NCI-H748 treated with DMSO at 0.1 percent for 48 hours (cell line): ENCODE measurements around the gene RALGPS1.

Source experiments
- DNase-seq: peaks from one replicate; lab custom pipeline; 2025; lab: John Stamatoyannopoulos, UW

Gene RALGPS1

DNA sequence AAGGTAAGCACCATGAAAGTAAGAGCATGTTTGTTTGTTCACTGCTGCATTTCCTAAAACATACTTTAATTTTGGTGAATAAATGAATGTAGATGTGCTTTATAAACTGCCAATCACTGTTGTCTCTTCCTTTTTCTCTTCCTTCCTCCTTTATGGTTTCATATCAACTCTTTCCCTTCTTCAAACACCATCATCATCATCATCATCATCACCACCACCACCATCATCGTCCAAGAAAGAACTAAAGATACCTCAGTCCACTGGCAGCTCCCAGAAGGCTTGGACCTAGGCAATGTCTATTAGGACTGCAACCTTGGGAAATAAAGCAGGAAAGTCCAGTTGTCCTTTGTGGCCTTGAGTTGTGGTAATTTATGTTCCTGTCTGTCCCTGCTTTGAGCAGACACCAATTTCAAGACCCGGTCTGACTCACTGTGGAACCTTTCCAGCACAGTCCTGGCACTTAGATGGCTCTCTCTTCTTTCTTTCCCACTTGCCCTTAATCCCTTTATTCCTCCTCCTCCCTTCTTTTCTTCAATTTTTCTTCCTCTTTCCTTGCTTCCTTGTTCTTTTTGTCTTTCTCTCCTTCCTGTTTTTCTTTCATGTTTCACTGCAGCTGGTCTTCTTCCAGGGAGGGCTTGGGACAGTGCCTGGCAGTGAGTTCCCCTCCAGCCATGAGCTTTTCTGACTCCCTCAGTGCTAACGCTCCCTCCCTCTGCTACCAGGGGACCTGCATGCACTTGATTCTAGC is 108.5 kb downstream of the RALGPS1 start:
- DNase-seq, result no peak

DNA sequence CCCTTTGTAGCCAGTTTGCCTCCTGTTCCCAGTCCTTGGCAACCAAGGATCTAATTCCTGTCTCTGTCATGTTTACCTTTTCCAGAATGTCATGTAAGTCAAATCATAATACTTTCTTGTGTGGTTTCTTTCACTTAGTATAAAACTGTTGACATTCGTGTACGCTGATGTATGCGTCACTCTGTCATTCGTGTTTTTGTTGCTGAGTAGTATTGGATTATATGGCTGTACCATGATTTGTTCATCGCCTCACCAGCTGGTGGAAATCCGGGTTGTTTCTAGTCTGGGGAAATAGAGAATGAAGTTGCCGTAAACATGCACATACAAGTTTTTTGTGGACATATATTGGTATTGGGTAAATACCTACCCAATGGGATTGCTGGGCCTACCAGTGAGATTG is 110.5 kb downstream of the RALGPS1 start:
- no peak for DNase-seq

DNA sequence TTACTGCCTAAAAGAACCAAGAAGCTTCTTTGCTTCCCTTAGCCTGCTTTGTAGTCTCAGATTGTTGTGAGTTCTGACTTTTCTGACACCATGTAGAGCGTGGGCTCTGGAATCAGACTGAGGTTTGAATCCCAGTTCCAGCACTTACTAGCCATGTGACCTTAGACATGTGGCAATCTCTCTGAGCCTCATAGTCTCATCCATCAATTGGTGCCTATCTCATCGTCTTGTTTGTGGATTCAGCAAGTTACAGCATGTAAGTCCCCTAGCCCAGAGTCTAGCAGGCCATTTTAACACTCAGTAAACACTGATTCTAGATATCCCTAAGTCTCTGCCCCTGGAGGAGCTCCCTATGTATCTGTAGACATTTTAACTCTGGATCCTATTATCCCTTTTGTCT is 113.1 kb downstream of the RALGPS1 start:
- no peak for DNase-seq

DNA sequence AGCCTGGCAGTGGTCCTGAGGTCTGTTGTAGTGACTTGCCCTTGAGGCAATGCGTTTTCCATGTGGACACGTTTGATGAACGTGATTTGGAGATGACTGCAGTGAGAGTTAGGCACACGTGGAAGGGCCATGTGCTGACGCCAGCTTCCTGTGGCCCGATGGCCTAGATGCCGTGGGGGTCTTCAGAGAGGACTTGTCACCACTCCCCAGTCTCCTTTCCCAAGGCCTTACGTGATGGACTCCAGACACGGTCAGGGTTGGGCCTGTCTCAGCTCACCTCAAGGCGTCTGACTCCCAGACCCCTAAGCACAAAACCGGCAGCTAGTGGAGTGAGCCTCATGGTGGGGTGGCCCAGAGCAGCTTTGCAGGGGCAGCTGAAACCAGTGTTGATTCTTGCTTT is 115.0 kb downstream of the RALGPS1 start:
- no peak for DNase-seq

DNA sequence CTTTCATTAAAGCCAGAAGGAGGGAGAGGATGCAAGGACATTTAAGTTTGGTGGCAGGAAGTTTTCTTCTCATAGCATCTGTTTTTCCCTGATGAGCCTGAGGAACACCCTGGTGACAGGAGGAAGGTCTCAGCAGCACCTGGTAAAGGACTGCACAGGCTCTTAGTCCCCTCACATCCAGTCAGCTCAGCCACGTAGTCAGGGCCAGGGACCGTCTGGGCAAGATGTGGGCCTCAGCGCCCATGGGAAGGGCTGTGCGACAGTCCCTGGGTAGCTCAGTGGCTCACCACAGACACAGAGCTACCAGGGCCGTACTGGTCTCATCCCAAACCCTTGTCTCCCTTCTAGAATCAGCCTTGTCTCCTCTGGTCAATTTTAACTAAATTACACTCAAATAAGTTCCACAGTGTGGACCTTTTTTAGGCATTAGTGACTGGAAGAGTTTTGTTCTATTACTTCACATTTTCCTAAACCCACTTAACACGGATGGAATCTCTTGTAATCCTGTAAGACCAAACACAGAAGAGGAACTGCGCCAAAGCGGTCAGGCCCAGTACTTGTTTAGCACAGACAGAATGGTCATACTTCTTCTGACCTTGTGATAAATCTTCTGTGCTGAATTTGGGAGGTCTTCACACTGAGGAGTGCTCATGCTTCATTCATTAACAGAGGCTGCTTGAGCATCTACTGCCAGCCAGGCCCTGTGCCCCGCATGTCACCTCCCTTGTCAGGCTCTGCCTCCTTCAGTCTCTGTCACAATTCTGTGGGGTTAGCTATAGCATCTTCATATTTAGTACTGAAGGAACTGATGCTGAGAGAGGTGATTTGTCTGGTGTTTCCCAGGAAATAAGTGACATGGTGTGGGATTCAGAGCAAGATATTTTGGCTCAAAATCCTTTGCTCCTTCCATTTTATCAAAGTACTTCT is 116.5 kb downstream of the RALGPS1 start:
- DNase-seq, result no peak

DNA sequence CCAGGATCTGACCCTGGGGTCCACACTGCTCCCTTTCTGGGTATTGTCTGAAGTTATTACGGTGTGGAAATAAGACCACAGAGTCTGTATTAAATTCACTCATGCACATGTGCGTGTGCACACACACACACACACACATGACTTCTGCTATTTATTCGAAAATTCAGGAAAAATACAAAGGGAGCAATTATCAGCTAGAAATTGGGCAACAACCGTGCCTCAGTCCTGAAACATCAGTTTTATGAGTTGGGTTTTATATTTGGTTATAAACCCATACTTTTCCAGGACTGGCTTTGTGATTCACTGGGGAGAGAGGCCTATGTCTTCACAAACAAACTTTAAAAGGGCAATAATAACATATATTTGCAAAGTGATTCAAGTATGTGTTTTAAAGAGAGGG is 117.7 kb downstream of the RALGPS1 start:
- no peak for DNase-seq

DNA sequence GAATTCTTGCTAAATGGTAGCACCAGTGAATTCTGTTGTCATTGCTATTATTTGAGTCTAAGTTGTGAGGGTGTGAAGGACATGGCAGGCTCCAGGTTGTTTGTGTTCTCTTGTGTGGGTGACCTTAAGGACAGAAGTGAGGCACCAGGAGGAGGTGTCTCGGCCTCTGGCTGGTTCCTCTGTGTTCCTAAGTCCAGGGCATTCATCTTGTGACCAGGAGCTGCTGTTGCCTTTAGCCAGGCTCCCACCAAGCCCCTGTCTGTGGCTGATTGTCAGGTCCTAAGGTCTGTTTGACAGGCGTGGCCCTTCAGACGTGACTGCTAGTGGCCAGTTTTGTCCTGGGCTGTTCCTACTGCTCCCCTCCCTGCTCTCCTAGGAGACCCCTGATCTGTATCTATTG is 118.5 kb downstream of the RALGPS1 start:
- no peak for DNase-seq

DNA sequence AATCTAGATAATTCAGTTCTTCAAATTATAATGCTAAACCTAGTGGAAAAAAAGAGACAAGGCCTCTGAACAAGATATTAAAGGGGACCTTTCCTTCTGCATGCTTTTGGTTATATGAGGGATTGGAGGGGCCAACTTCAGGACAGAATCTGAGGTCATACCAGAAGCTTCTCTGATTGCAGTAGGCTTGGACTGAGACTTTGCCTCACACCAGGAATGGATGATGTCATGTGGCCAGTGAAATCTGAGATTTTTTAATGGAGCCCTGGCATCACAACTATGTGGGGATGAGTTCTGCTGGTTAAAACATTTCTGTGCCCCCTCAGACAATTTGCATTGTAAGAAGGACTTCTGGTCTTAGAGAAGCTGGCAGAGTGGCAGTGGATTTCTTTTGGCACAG is 119.2 kb downstream of the RALGPS1 start:
- DNase-seq, result no peak

DNA sequence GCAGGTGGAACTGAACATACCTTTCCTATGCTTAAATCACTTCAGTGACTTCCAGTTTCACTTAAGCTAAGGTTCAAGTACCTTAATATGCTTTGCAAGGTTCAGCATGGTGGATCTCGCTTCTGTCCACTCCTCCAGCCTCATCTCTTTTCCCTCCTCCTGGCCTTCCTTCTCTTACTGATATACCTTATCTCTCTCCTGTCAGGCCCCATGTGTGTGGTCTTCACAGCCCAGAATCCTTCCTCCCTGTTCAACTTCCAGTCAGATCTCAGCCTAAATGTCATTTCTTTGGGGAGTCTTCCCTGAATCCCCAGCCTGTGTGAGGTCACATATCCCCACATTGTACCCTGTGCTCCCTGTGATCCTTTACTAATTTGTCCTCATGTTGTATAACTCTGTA is 120.1 kb downstream of the RALGPS1 start:
- no peak for DNase-seq

DNA sequence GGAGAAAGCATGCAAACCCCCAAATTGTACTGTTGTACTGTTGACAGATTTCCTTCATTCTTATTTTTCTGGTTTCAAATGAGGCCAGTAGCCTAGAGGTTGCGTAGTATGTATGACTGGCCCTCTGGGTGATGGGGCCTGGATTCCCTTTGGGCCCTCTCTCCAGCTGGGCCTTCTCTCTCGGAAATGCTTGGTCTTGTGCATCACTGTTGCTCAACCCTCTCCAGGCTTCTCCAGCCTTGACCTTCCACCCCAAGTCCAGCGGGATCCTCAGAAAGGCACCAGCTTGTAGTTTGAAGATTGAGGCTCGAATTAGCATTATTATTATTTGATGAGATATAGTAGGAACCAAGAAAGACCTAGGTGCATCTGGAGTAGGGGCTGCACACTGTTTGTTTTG is 120.8 kb downstream of the RALGPS1 start:
- DNase-seq, result no peak

DNA sequence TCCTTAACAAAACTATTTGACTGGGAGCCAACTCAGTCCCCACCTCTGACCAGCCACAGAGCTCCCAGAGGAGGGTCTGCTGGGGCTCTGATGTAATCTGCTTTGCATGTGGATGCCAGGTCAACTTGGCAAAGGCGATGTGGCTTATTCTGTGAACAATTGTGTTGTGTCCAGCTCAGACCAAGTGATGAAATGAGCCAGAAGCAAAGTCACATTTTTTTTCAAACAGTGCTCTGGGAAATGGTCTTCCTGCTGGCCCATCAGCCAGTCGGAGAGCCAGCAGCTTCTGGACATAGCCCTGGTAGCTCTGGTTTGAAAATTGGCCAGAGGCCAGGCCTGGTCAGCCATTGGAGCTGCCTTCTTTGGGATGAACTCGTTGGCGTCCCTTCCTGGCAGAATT is 121.4 kb downstream of the RALGPS1 start:
- DNase-seq, result no peak

DNA sequence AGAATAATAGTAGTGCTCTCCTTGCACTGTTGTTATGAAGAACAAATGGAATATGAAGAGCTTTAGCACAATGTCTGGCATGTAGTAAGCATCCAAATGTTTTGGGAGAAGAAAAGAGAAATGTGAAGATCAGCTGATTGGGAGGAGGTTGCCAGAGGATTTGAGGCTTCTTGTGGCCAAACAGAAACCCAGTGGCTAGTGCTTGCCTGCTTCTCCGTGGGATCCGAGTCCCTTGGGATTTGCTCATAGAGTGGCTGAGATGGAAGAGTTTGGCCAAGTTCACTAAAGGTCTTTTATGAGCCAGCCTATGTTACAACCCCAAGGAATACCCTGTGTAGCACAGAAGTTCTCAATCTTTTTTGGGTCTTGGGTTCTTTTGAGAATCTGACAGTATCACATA is 121.9 kb downstream of the RALGPS1 start:
- DNase-seq, result no peak

DNA sequence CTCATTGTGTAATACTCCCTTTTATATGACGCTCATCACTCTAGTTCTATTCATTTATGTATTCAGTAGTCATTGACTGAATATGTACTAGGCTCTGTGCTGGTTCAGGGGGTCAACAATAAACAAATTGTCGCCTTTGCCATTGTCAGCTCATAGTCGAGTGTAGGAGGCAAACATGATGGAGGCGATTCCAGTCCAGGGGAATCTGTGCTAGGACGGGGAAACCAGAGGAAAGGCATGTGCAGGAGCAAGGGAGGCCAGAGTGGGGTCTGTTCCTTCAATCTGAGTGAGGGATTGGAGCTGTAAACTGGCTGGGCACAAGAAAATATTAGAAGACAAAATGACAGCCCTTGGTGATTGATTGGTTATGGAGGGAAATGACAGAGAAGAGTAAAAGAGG is 123.9 kb downstream of the RALGPS1 start:
- no peak for DNase-seq

DNA sequence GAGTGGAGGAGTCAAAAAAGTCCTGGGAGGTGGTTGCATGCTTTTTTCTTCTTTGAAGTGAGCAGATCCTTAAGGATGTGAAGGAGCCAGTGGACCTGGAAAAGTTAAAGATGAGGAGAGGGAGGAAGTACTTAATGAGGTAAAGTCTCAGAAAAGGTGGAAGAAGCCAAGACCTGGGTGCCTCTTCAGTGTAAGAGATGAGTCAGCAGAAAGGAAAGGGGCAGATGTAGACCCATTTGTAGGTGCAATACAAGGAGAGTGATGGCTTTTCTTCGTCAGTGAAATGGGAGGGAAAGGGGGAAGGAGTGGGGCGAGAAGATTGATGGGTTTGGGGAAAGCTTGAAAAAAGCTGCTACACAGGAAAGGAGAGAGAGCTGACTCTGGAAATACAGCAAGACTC is 124.9 kb downstream of the RALGPS1 start:
- DNase-seq, result no peak

DNA sequence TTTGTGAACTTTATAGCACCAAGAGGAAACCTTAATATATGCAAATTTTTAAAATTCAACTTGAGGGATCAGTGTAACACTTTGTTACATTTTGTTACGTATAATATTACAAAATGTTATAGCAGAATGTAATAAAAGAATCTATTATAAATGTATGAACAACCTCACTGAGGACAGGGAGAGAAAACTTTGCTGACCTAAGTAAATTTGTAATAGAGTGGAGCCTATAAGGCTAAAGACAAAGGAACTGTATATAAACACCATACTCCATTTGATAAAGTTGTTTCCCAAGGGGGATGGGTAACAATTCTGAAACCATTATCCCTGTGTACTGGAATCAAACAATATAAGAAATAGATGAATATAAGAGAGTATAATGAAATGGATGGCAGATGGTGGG is 130.6 kb downstream of the RALGPS1 start:
- no peak for DNase-seq

DNA sequence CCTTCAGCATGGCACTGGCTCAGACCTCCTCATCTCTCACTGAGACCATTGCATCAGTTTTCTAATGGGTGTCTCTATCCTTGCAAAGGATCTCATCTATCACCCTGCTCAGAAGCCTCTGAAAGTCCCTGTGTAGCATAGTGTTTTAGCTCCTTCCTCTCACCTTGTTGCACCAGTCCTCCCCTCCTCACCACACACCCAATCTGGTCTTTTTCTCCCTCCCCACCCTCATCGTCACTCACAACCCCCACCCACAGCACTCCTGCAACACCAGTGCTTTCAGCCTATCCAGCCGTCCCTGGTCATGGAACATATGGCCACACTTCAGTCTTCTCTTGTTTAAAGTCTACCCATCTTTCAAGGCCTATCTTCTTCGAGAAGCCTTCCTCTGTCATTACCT is 133.4 kb downstream of the RALGPS1 start:
- DNase-seq, result no peak

DNA sequence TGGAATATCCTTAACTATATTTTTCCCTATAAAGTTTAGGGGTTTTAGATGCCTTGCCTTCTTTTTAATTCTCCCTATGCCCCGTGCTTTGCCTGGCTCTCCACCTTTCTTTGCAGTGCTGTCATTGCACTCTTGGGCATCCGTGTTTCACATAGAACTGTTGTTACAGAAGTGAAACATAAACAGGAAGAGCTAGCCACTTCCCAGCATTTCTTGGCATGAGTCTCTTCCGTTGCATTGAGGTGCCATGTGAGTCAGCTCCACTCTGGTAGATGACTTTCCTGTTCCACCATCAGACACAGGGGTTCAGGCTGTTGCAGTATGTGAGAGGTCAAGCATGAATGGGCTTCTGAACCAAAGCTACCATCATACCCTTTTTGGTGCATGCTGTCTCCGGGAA is 134.5 kb downstream of the RALGPS1 start:
- no peak for DNase-seq

DNA sequence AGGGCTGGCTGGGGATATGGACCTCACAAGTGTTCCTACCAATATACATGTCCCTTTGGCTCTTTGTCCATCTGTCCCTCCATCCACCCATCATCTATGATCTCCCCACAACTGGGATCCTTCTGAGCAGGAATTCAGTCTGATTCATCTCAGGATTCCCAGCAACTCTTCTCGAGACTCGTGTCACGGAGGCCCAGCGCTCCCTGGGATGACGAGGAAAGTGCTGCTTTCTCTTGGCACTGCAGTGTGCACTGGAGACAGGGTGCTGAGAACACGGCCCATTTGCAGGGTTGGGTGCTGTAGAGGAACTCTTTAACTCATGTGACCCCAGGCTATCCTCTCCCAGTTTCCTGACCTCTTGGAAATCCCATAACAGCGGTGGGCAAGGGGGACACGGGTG is 135.0 kb downstream of the RALGPS1 start:
- no peak for DNase-seq

DNA sequence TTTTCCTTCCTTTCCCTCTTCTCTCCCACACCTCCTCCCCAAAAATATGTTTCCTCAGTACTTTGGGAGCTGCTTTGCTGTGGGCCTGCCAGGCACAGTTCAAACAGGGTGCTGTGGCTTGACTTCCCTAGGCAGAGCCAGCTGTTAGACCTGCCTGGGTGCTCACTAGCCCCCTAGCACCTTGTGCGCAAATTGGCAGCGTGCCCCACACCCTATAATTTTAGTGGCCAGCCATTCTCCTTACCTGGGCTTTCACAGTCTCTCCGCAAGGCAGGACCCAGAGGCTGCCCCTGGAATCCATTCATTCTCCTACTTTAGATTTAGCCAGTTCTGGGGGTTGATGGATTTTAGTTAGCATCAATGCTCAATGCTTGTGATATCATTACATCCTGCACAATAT is 135.6 kb downstream of the RALGPS1 start:
- DNase-seq, result no peak

DNA sequence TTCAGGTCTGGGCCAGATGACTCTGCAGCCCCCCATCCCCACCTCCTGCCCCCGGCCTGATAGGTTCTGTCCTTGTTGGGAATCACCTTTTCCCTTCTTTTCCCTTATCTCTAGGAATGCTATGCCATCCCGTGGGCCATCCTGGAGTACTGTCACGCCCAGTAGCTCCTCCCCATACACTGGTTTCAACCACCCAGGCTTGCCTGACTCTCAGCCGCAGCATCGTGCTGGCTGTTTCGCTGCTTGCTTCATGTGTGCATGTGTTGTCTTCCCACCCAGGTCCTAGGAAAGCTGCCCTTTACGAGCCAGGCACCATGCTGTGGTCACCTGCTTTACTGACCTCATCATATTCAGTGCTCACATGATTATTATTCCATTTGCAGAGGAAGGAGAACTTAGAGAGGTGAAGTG is 136.0 kb downstream of the RALGPS1 start:
- no peak for DNase-seq

DNA sequence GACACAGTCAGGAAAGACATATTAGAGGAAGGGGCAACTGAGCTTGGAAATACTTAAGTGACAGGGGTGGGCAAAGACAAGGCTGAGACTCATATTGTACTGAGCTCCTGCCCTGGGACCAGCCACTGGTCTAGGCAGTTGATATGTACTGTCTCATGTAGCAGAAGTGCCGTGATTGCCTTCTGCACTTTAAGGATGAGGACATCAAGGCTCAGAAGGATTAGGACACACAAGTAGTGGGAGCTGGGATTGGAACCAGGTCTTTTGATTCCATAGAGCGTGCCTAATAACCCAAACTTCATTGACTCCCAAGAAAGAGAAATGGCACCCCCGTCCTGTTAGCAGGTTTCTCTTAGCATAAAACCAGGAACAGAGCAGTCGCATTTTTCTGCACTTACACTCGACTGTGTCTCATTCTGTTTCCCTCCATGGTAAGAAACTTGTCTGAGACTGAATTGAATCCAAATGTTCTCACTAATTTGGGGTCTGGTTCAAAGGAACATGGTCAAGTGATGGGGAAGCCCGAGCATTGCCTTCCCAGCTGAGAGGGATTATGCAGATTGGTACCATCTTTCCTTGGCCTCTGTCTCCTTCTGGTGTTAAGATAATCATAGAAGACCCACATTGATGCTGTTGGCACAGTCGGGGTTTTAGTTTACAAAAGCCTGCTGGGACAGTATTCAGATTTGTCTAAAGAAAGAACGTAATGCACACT is 137.5 kb downstream of the RALGPS1 start:
- DNase-seq, result no peak

DNA sequence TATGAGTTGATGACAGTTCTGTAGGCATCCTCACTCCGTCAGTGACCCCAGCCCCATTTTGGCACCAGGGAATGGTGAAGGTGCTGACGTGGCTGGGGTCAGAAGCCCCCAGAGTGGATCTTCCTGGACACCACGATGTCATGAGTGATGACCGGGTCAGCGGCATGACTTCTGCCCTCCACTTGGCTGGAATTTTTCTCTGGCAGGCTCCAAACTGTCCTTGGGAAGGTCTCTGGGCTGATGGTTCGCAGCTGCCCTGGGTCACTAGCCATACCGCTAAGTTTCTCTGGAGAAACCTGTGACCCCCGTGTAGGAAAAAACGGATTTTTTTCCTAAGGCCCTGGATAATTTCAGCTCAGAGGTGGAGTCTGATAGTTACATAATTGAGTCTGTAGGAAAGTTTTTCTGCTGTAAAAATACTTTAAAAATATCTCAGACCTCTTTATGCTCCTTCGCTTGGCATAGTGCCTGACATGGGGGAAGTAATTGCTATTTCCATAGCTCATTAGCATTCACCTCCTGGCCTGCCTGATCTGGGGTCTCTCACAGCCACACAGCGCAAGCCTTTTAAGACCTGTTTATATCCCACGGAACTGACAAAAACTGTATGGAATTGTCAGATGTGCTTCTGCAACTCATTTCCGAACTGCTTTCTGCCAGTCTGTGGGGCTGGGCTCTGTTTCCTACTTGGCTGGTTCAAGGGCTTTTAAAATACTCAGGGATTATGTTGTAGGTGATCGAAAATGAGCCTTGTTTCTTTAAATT is 138.7 kb downstream of the RALGPS1 start:
- no peak for DNase-seq
